ENCODE measurements around the gene NEUROD2. TPM values are rescaled to one million over a fixed set of nuclear protein-coding genes. Genes with fewer than 3 reads are reported as not detected.

NEUROD2 gene
- polyA plus RNA-seq, 1 donor = 0.01 TPM

- peaks cover 8% of the 10 kb centered on the region for H3K4me1 ChIP-seq (ENCODE audit: control insufficient read depth, insufficient read depth, low read length)
- WGBS (ENCODE audit: insufficient coverage, low lambda C conversion rate) = no CpG with 5 or more reads among the region's 21 CpGs
- H3K36me3 ChIP-seq (ENCODE audit: control insufficient read depth, insufficient read depth, low read length) = no peaks in the 10 kb centered on the region
- peaks cover 24% of the 10 kb centered on the region for H3K9me3 ChIP-seq (ENCODE audit: control insufficient read depth, low read depth, low read length)
- no peak overlapping the region for H3K27ac ChIP-seq (ENCODE audit: low read length)
- peaks cover 99% of the 10 kb centered on the region for H3K27me3 ChIP-seq (ENCODE audit: control insufficient read depth, insufficient read depth, low read length)
- H3K4me3 ChIP-seq (ENCODE audit: low read length) = no peak overlapping the region
- no peak for DNase-seq
These were observed 6.6 kb downstream of the NEUROD2 start for GRCh38 chr17:39600997-39601597.

GRCh38 chr17:39600288-39600996 is 7.3 kb downstream of the NEUROD2 start:
- DNase-seq = no peak
- H3K4me3 ChIP-seq (ENCODE audit: low read length) = no peak overlapping the region
- peaks cover 7% of the 10 kb centered on the region for H3K4me1 ChIP-seq (ENCODE audit: control insufficient read depth, insufficient read depth, low read length)
- no peak overlapping the region for H3K27ac ChIP-seq (ENCODE audit: low read length)
- H3K27me3 ChIP-seq (ENCODE audit: control insufficient read depth, insufficient read depth, low read length) = peaks cover 100% of the 10 kb centered on the region
- H3K36me3 ChIP-seq (ENCODE audit: control insufficient read depth, insufficient read depth, low read length) = no peaks in the 10 kb centered on the region
- no CpG with 5 or more reads among the region's 13 CpGs for WGBS (ENCODE audit: insufficient coverage, low lambda C conversion rate)
- H3K9me3 ChIP-seq (ENCODE audit: control insufficient read depth, low read depth, low read length) = peaks cover 22% of the 10 kb centered on the region

GRCh38 chr17:39599665-39600231 is 8.0 kb downstream of the NEUROD2 start:
- Histone ChIP-seq H3K27ac (ENCODE audit: low read length) (no peak overlapping the region), H3K4me1 (ENCODE audit: control insufficient read depth, insufficient read depth, low read length) (peaks cover 4% of the 10 kb centered on the region), H3K9me3 (ENCODE audit: control insufficient read depth, low read depth, low read length) (peaks cover 18% of the 10 kb centered on the region), H3K36me3 (ENCODE audit: control insufficient read depth, insufficient read depth, low read length) (no peaks in the 10 kb centered on the region), H3K27me3 (ENCODE audit: control insufficient read depth, insufficient read depth, low read length) (peaks cover 100% of the 10 kb centered on the region), H3K4me3 (ENCODE audit: low read length) (no peak overlapping the region)
- no CpG with 5 or more reads among the region's 28 CpGs for WGBS (ENCODE audit: insufficient coverage, low lambda C conversion rate)
- DNase-seq = no peak

- Histone ChIP-seq H3K4me3 (ENCODE audit: low read length) (no peak overlapping the region), H3K27ac (ENCODE audit: low read length) (no peak overlapping the region), H3K36me3 (ENCODE audit: control insufficient read depth, insufficient read depth, low read length) (no peaks in the 10 kb centered on the region), H3K9me3 (ENCODE audit: control insufficient read depth, low read depth, low read length) (peaks cover 17% of the 10 kb centered on the region), H3K27me3 (ENCODE audit: control insufficient read depth, insufficient read depth, low read length) (peaks cover 98% of the 10 kb centered on the region), H3K4me1 (ENCODE audit: control insufficient read depth, insufficient read depth, low read length) (peaks cover 2% of the 10 kb centered on the region)
- no CpG with 5 or more reads among the region's 36 CpGs for WGBS (ENCODE audit: insufficient coverage, low lambda C conversion rate)
- DNase-seq = no peak
These were observed 8.6 kb downstream of the NEUROD2 start for GRCh38 chr17:39599004-39599664.

- peaks cover 15% of the 10 kb centered on the region for H3K9me3 ChIP-seq (ENCODE audit: control insufficient read depth, low read depth, low read length)
- DNase-seq = no peak
- no peaks in the 10 kb centered on the region for H3K36me3 ChIP-seq (ENCODE audit: control insufficient read depth, insufficient read depth, low read length)
- peaks cover 2% of the 10 kb centered on the region for H3K4me1 ChIP-seq (ENCODE audit: control insufficient read depth, insufficient read depth, low read length)
- H3K4me3 ChIP-seq (ENCODE audit: low read length) = no peak overlapping the region
- H3K27me3 ChIP-seq (ENCODE audit: control insufficient read depth, insufficient read depth, low read length) = peaks cover 96% of the 10 kb centered on the region
- WGBS (ENCODE audit: insufficient coverage, low lambda C conversion rate) = no CpG with 5 or more reads among the region's 17 CpGs
- H3K27ac ChIP-seq (ENCODE audit: low read length) = no peak overlapping the region
These were observed 9.1 kb downstream of the NEUROD2 start for GRCh38 chr17:39598630-39599003.

GRCh38 chr17:39598047-39598481 is 9.7 kb downstream of the NEUROD2 start:
- Histone ChIP-seq H3K27ac (ENCODE audit: low read length) (no peak overlapping the region), H3K9me3 (ENCODE audit: control insufficient read depth, low read depth, low read length) (peaks cover 15% of the 10 kb centered on the region), H3K36me3 (ENCODE audit: control insufficient read depth, insufficient read depth, low read length) (no peaks in the 10 kb centered on the region), H3K4me3 (ENCODE audit: low read length) (no peak overlapping the region), H3K27me3 (ENCODE audit: control insufficient read depth, insufficient read depth, low read length) (peaks cover 95% of the 10 kb centered on the region), H3K4me1 (ENCODE audit: control insufficient read depth, insufficient read depth, low read length) (peaks cover 2% of the 10 kb centered on the region)
- DNase-seq = no peak
- no CpG with 5 or more reads among the region's 13 CpGs for WGBS (ENCODE audit: insufficient coverage, low lambda C conversion rate)

- H3K4me1 ChIP-seq (ENCODE audit: control insufficient read depth, insufficient read depth, low read length) = peaks cover 2% of the 10 kb centered on the region
- peaks cover 92% of the 10 kb centered on the region for H3K27me3 ChIP-seq (ENCODE audit: control insufficient read depth, insufficient read depth, low read length)
- no peak for DNase-seq
- no peak overlapping the region for H3K4me3 ChIP-seq (ENCODE audit: low read length)
- WGBS (ENCODE audit: insufficient coverage, low lambda C conversion rate) = 20% methylated on average over 1 of the region's 22 CpGs
- H3K9me3 ChIP-seq (ENCODE audit: control insufficient read depth, low read depth, low read length) = peaks cover 15% of the 10 kb centered on the region
- H3K36me3 ChIP-seq (ENCODE audit: control insufficient read depth, insufficient read depth, low read length) = no peaks in the 10 kb centered on the region
- H3K27ac ChIP-seq (ENCODE audit: low read length) = no peak overlapping the region
These were observed 10.2 kb downstream of the NEUROD2 start for GRCh38 chr17:39597372-39598046.

GRCh38 chr17:39596543-39597267 is 11.0 kb downstream of the NEUROD2 start:
- 0% methylated on average over 2 of the region's 47 CpGs for WGBS (ENCODE audit: insufficient coverage, low lambda C conversion rate)
- Histone ChIP-seq H3K4me1 (ENCODE audit: control insufficient read depth, insufficient read depth, low read length) (peaks cover 2% of the 10 kb centered on the region), H3K4me3 (ENCODE audit: low read length) (no peak overlapping the region), H3K36me3 (ENCODE audit: control insufficient read depth, insufficient read depth, low read length) (no peaks in the 10 kb centered on the region), H3K9me3 (ENCODE audit: control insufficient read depth, low read depth, low read length) (peaks cover 15% of the 10 kb centered on the region), H3K27ac (ENCODE audit: low read length) (no peak overlapping the region), H3K27me3 (ENCODE audit: control insufficient read depth, insufficient read depth, low read length) (peaks cover 84% of the 10 kb centered on the region)
- no peak for DNase-seq

- no peak overlapping the region for H3K27ac ChIP-seq (ENCODE audit: low read length)
- no peak overlapping the region for H3K4me3 ChIP-seq (ENCODE audit: low read length)
- DNase-seq = no peak
- H3K4me1 ChIP-seq (ENCODE audit: control insufficient read depth, insufficient read depth, low read length) = peaks cover 2% of the 10 kb centered on the region
- H3K36me3 ChIP-seq (ENCODE audit: control insufficient read depth, insufficient read depth, low read length) = no peaks in the 10 kb centered on the region
- peaks cover 80% of the 10 kb centered on the region for H3K27me3 ChIP-seq (ENCODE audit: control insufficient read depth, insufficient read depth, low read length)
- WGBS (ENCODE audit: insufficient coverage, low lambda C conversion rate) = no CpG with 5 or more reads among the region's 11 CpGs
- H3K9me3 ChIP-seq (ENCODE audit: control insufficient read depth, low read depth, low read length) = peaks cover 15% of the 10 kb centered on the region
These were observed 11.7 kb downstream of the NEUROD2 start for GRCh38 chr17:39595928-39596510.

All from large intestine (tissue), 3 donors.